Activated CD4-positive, alpha-beta T cell treated with anti-CD3 and anti-CD28 coated beads for 36 hours (primary cell): ENCODE data around the gene POLD2. TPM values are rescaled to one million over a fixed set of nuclear protein-coding genes. Genes with fewer than 3 reads are reported as not detected.

ENCODE experiments used
- ATAC-seq: fragments of 200-7000 bp; cut with Tn5 transposase; one replicate; pipeline ENCODE4 v1.10.0; 2021; ENCODE audit warnings: mild to moderate bottlenecking, moderate library complexity
- CTCF ChIA-PET: fragments of 350-600 bp; sonication (Branson Sonifier 250); formaldehyde crosslinking; loops from one replicate; lab custom pipeline; 2021; ENCODE audit warnings: antibody characterized with exemption; lab: Charles Lee
- POLR2A ChIA-PET: fragments of 350-600 bp; sonication (Branson Sonifier 250); formaldehyde crosslinking; loops from one replicate; lab custom pipeline; 2021; ENCODE audit warnings: antibody characterized with exemption, inconsistent platforms; lab: Charles Lee
- DNase-seq: peaks from one replicate; pipeline ENCODE4 v3.0.0-alpha.2; 2020
- H3K27ac Mint-ChIP-seq: one replicate; pipeline ENCODE4 v1.8.0; 2021; ENCODE audit warnings: mixed read lengths
- H3K27me3 Mint-ChIP-seq: one replicate; pipeline ENCODE4 v1.8.0; 2021; ENCODE audit warnings: mixed read lengths
- H3K36me3 Mint-ChIP-seq: one replicate; pipeline ENCODE4 v1.8.0; 2021; ENCODE audit warnings: low read depth, mixed read lengths
- H3K4me1 Mint-ChIP-seq: one replicate; pipeline ENCODE4 v1.8.0; 2021; ENCODE audit warnings: mixed read lengths
- H3K4me3 Mint-ChIP-seq: one replicate; pipeline ENCODE4 v1.8.0; 2021; ENCODE audit warnings: mild to moderate bottlenecking, moderate library complexity, mixed read lengths
- H3K9me3 Mint-ChIP-seq: one replicate; pipeline ENCODE4 v1.8.0; 2021; ENCODE audit warnings: low read depth, mixed read lengths
- intact Hi-C, 2 experiments: fragments of 100-400 bp; cut with DNase I in 1 of 2; cut with micrococcal nuclease in 1 of 2; formaldehyde crosslinking; loops; one replicate each; pipeline versions ENCODE4 v1.14.2 to v1.15.1; 2022 to 2024; cut with DNase I, micrococcal nuclease
- total RNA-seq, 2 experiments: library from RNA; stranded (reverse); gene quantifications; one replicate each; pipeline ENCODE4 v1.2.3, GENCODE V29; 2021

Gene POLD2
- total RNA-seq, 2 experiments from 2014 or later: 250 to 347 TPM

- ChIA-PET CTCF (no interaction called here), POLR2A (no interaction called here)
- H3K9me3 Mint-ChIP-seq: no peaks in the 10 kb centered on the region
- no peak overlapping the region for H3K4me3 Mint-ChIP-seq
- intact Hi-C loops: no loop called here
- no peak for DNase-seq
- H3K36me3 Mint-ChIP-seq: no peaks in the 10 kb centered on the region
- no peak overlapping the region for H3K27ac Mint-ChIP-seq
- ATAC-seq: no peak
- no peaks in the 10 kb centered on the region for H3K4me1 Mint-ChIP-seq
- H3K27me3 Mint-ChIP-seq: no peaks in the 10 kb centered on the region
These were observed 27.9 kb upstream of the POLD2 start for GRCh38 chr7:44150966-44151941.

- DNase-seq (no peak), ATAC-seq (no peak)
- Mint-ChIP-seq H3K9me3 (no peaks in the 10 kb centered on the region), H3K4me3 (no peak overlapping the region), H3K27me3 (no peaks in the 10 kb centered on the region), H3K4me1 (peaks cover 1% of the 10 kb centered on the region), H3K27ac (no peak overlapping the region), H3K36me3 (no peaks in the 10 kb centered on the region)
- intact Hi-C loops: no loop called here
- CTCF ChIA-PET: interaction anchor here (1.2 kb wide), 1 partner anchor 46 kb away, joined by 3 read pairs; no protein-coding TSS in a partner anchor
- POLR2A ChIA-PET: no interaction called here
These were observed 27.1 kb upstream of the POLD2 start for GRCh38 chr7:44150466-44150832.

- no peak for DNase-seq
- ATAC-seq: no peak
- ChIA-PET CTCF (interaction anchor here (1.2 kb wide), 1 partner anchor 47 kb away, joined by 3 read pairs; no protein-coding TSS in a partner anchor), POLR2A (no interaction called here)
- peaks cover 3% of the 10 kb centered on the region for H3K27me3 Mint-ChIP-seq
- peaks cover 6% of the 10 kb centered on the region for H3K4me1 Mint-ChIP-seq
- no peak overlapping the region for H3K4me3 Mint-ChIP-seq
- no peak overlapping the region for H3K27ac Mint-ChIP-seq
- no peaks in the 10 kb centered on the region for H3K9me3 Mint-ChIP-seq
- intact Hi-C loops: no loop called here
- H3K36me3 Mint-ChIP-seq: no peaks in the 10 kb centered on the region
These were observed 26.5 kb upstream of the POLD2 start for GRCh38 chr7:44149571-44150465.

- Mint-ChIP-seq H3K27me3 (peaks cover 3% of the 10 kb centered on the region), H3K27ac (no peak overlapping the region), H3K4me1 (peaks cover 6% of the 10 kb centered on the region), H3K36me3 (no peaks in the 10 kb centered on the region), H3K9me3 (no peaks in the 10 kb centered on the region), H3K4me3 (no peak overlapping the region)
- POLR2A ChIA-PET: no interaction called here
- ATAC-seq: no peak
- no peak for DNase-seq
- intact Hi-C loops: no loop called here
- CTCF ChIA-PET: interaction anchor here (1.2 kb wide), 1 partner anchor 47 kb away, joined by 3 read pairs; no protein-coding TSS in a partner anchor
These were observed 25.7 kb upstream of the POLD2 start for GRCh38 chr7:44148961-44149536.

- CTCF ChIA-PET: interaction anchor here (0.6 kb wide), 3 partner anchors 47 to 192 kb away, joined by 3 read pairs; no protein-coding TSS in a partner anchor
- intact Hi-C loops: no loop called here
- DNase-seq (no peak), ATAC-seq (no peak)
- Mint-ChIP-seq H3K4me3 (no peak overlapping the region), H3K27ac (no peak overlapping the region), H3K4me1 (peaks cover 6% of the 10 kb centered on the region), H3K36me3 (no peaks in the 10 kb centered on the region), H3K27me3 (peaks cover 3% of the 10 kb centered on the region), H3K9me3 (no peaks in the 10 kb centered on the region)
- POLR2A ChIA-PET: no interaction called here
These were observed 24.8 kb upstream of the POLD2 start for GRCh38 chr7:44148166-44148565.

- Mint-ChIP-seq H3K9me3 (no peaks in the 10 kb centered on the region), H3K36me3 (no peaks in the 10 kb centered on the region), H3K4me1 (peaks cover 6% of the 10 kb centered on the region), H3K4me3 (no peak overlapping the region), H3K27ac (no peak overlapping the region), H3K27me3 (peaks cover 3% of the 10 kb centered on the region)
- intact Hi-C loops: no loop called here
- ChIA-PET CTCF (interaction anchor here (0.6 kb wide), 3 partner anchors 48 to 192 kb away, joined by 3 read pairs; no protein-coding TSS in a partner anchor), POLR2A (no interaction called here)
- no peak for ATAC-seq
- no peak for DNase-seq
These were observed 24.0 kb upstream of the POLD2 start for GRCh38 chr7:44147026-44147991.

GRCh38 chr7:44145969-44146911 is 22.9 kb upstream of the POLD2 start:
- DNase-seq (peak; percentile 86), ATAC-seq (peak; percentile 91)
- Mint-ChIP-seq H3K4me3 (peak overlapping the region; percentile 64), H3K9me3 (no peaks in the 10 kb centered on the region), H3K27me3 (peaks cover 3% of the 10 kb centered on the region), H3K4me1 (peaks cover 6% of the 10 kb centered on the region), H3K36me3 (no peaks in the 10 kb centered on the region), H3K27ac (no peak overlapping the region)
- POLR2A ChIA-PET: interaction anchor here (0.6 kb wide), 1 partner anchor 11 kb away, joined by 5 read pairs; no protein-coding TSS in a partner anchor
- intact Hi-C loops: loop anchor here (1.0 kb wide), 3 partner anchors 23 to 64 kb away; partner anchors contain the start of genes POLD2 (in 2 of the 2), POLM (in 1 of the 2) and YKT6 (in 1 of the 2)
- CTCF ChIA-PET: interaction anchor here (0.6 to 0.7 kb wide), 2 partner anchors 32 to 673 kb away, joined by 4 read pairs; no protein-coding TSS in a partner anchor

- Mint-ChIP-seq H3K27me3 (peaks cover 3% of the 10 kb centered on the region), H3K27ac (peak overlapping the region; percentile 72), H3K4me1 (peaks cover 6% of the 10 kb centered on the region), H3K9me3 (no peaks in the 10 kb centered on the region), H3K36me3 (no peaks in the 10 kb centered on the region), H3K4me3 (peak overlapping the region; percentile 64)
- intact Hi-C loops: no loop called here
- DNase-seq: peak; percentile 76
- ATAC-seq: peak; percentile 66
- POLR2A ChIA-PET: no interaction called here
- CTCF ChIA-PET: interaction anchor here (0.7 kb wide), 1 partner anchor 32 kb away, joined by 4 read pairs; no protein-coding TSS in a partner anchor
These were observed 22.2 kb upstream of the POLD2 start for GRCh38 chr7:44145479-44145968.

GRCh38 chr7:44144968-44145478 is 21.7 kb upstream of the POLD2 start:
- Mint-ChIP-seq H3K36me3 (no peaks in the 10 kb centered on the region), H3K27ac (peak overlapping the region; percentile 72), H3K9me3 (no peaks in the 10 kb centered on the region), H3K4me3 (peak overlapping the region; percentile 64), H3K27me3 (peaks cover 3% of the 10 kb centered on the region), H3K4me1 (peaks cover 6% of the 10 kb centered on the region)
- CTCF ChIA-PET: interaction anchor here (0.7 kb wide), 1 partner anchor 33 kb away, joined by 4 read pairs; no protein-coding TSS in a partner anchor
- intact Hi-C loops: no loop called here
- DNase-seq: peak; percentile 5
- no peak for ATAC-seq
- POLR2A ChIA-PET: no interaction called here
